Endothelial cell of umbilical vein (primary cell): ENCODE data around the gene FTO. TPM values are rescaled to one million over a fixed set of nuclear protein-coding genes. Genes with fewer than 3 reads are reported as not detected.

Source experiments
- BruUV-seq: library from RNA; stranded (reverse); fragments of 400-500 nt; replicated peaks from 2 replicates; lab custom pipeline; 2021; lab: Mats Ljungman, UMichigan
- CTCF ChIA-PET: fragments of 300-600, 350-600 bp; sonication (Branson Sonifier 250); formaldehyde crosslinking; loops from one replicate; lab custom pipeline; 2021; ENCODE audit warnings: antibody characterized with exemption, inconsistent platforms; lab: Charles Lee
- POLR2A ChIA-PET: fragments of 300-600, 350-600 bp; sonication (Branson Sonifier 250); formaldehyde crosslinking; loops from one replicate; lab custom pipeline; 2021; ENCODE audit warnings: antibody characterized with exemption, inconsistent platforms; lab: Charles Lee
- DNase-seq: peaks from one replicate; pipeline ENCODE4 v3.0.0-alpha.2; 2011; ENCODE audit warnings: low read depth, low spot score
- FAIRE-seq: peaks from 2 replicates; lab custom pipeline; 2011; peaks lifted over from hg19 to GRCh38; lab: Jason Lieb, UNC
- H2AFZ ChIP-seq: 2 replicates; pipeline ENCODE4 v1.6.0; 2012; ENCODE audit warnings: low read depth, low read length, control low read depth, inconsistent platforms
- H3K27ac ChIP-seq: 2 replicates; pipeline ENCODE4 v1.5.1; 2011; ENCODE audit warnings: low read depth, mild to moderate bottlenecking, control low read depth, low read length, moderate library complexity; ENCODE audit not compliant: insufficient read depth
- H3K27me3 ChIP-seq, 2 experiments: 2 replicates each; pipeline versions ENCODE4 v1.6.0 to v1.6.1; 2011; ENCODE audit warnings: low read length in 2 of 2, mixed read lengths in 1 of 2; ENCODE audit not compliant: control insufficient read depth in 2 of 2, insufficient read depth in 2 of 2
- H3K36me3 ChIP-seq, 2 experiments: 2 replicates in 1 of 2; 3 replicates in 1 of 2; pipeline ENCODE4 v1.5.1; 2011; ENCODE audit warnings: low read length in 2 of 2, mild to moderate bottlenecking in 1 of 2, moderate library complexity in 1 of 2; ENCODE audit not compliant: control insufficient read depth in 2 of 2, insufficient read depth in 2 of 2; ENCODE audit errors: extremely low read depth in 1 of 2
- H3K4me1 ChIP-seq: 3 replicates; pipeline ENCODE4 v1.5.1; 2011; ENCODE audit warnings: mild to moderate bottlenecking, low read length; ENCODE audit not compliant: control insufficient read depth, insufficient read depth; ENCODE audit errors: extremely low read depth
- H3K4me2 ChIP-seq: 2 replicates; pipeline ENCODE4 v1.6.1; 2011; ENCODE audit warnings: low read length, control low read depth, mixed read lengths; ENCODE audit not compliant: insufficient read depth
- H3K4me3 ChIP-seq, 3 experiments: fragments of 200-600 bp in 1 of 3; sonication (generic), shearing (Covaris generic) in 1 of 3; replicated peaks in 1 of 3; 2 replicates each; pipeline ENCODE4 v1.5.1; 2011 to 2016; ENCODE audit warnings: control low read depth in 3 of 3, low read length in 3 of 3, mild to moderate bottlenecking in 2 of 3, inconsistent platforms in 1 of 3, low read depth in 1 of 3, moderate library complexity in 1 of 3; ENCODE audit not compliant: insufficient read depth in 1 of 3
- H3K79me2 ChIP-seq: 2 replicates; pipeline ENCODE4 v1.6.0; 2012; ENCODE audit warnings: low read length, inconsistent platforms; ENCODE audit not compliant: control insufficient read depth, insufficient read depth
- H3K9ac ChIP-seq: replicated peaks from 2 replicates; pipeline ENCODE3; 2011; ENCODE audit warnings: low read length, control low read depth; ENCODE audit not compliant: insufficient read depth; ENCODE audit errors: extremely low read depth
- H3K9me1 ChIP-seq: replicated peaks from 3 replicates; pipeline ENCODE4 v1.6.0; 2011; ENCODE audit warnings: mild to moderate bottlenecking, low read length; ENCODE audit not compliant: control insufficient read depth, insufficient read depth; ENCODE audit errors: extremely low read depth
- H3K9me3 ChIP-seq: replicated peaks from 2 replicates; pipeline ENCODE4 v1.5.1; 2012; ENCODE audit warnings: low read length, inconsistent platforms; ENCODE audit not compliant: control insufficient read depth, insufficient read depth
- H4K20me1 ChIP-seq: replicated peaks from 2 replicates; pipeline ENCODE3; 2011; ENCODE audit warnings: mild to moderate bottlenecking, low read length; ENCODE audit not compliant: control insufficient read depth, insufficient read depth; ENCODE audit errors: extremely low read depth
- CTCF ChIP-seq, 2 donors: IDR thresholded peaks; 1 replicate in 1 of 2; 2 replicates in 1 of 2; pipeline ENCODE4 v1.5.1; 2011; ENCODE audit warnings: low read length in 2 of 2, mild to moderate bottlenecking in 2 of 2, moderate library complexity in 2 of 2, control low read depth in 1 of 2, inconsistent platforms in 1 of 2, low read depth in 1 of 2; ENCODE audit not compliant: insufficient read depth in 1 of 2; ENCODE audit errors: extremely low read depth in 1 of 2
- EZH2 ChIP-seq: IDR thresholded peaks from 2 replicates; pipeline ENCODE4 v1.6.1; 2012; ENCODE audit warnings: borderline replicate concordance, low read depth, mild to moderate bottlenecking, moderate library complexity, low read length, inconsistent platforms; ENCODE audit not compliant: severe bottlenecking
- FOS ChIP-seq: IDR thresholded peaks from 2 replicates; pipeline ENCODE4 v1.6.1; 2011; ENCODE audit warnings: mild to moderate bottlenecking, low read length, moderate library complexity, borderline replicate concordance; ENCODE audit not compliant: insufficient read depth
- GATA2 ChIP-seq: IDR thresholded peaks from 2 replicates; pipeline ENCODE4 v1.7.0; 2011; ENCODE audit warnings: low read depth, mild to moderate bottlenecking, moderate library complexity, mixed read lengths, low read length; ENCODE audit not compliant: insufficient read length, insufficient read depth
- JUN ChIP-seq: IDR thresholded peaks from 2 replicates; pipeline ENCODE4 v1.6.1; 2011; ENCODE audit warnings: borderline replicate concordance, low read depth; ENCODE audit not compliant: insufficient read length, insufficient read depth
- MAX ChIP-seq: IDR thresholded peaks from 2 replicates; pipeline ENCODE4 v1.6.1; 2011; ENCODE audit not compliant: insufficient read depth, insufficient read length
- MYC ChIP-seq: IDR thresholded peaks from one replicate; pipeline ENCODE4 v1.6.1; 2011; ENCODE audit warnings: mild to moderate bottlenecking, low read depth, low read length
- POLR2A ChIP-seq: IDR thresholded peaks from 2 replicates; pipeline ENCODE4 v1.6.1; 2012; ENCODE audit warnings: low read depth, mild to moderate bottlenecking, control low read depth, low read length
- POLR2AphosphoS5 ChIP-seq: IDR thresholded peaks from 2 replicates; pipeline ENCODE4 v1.6.1; 2012; ENCODE audit warnings: low read depth, mild to moderate bottlenecking, control low read depth, low read length, moderate library complexity; ENCODE audit not compliant: insufficient read depth
- dilution Hi-C: fragments of 300-500 bp; cut with MboI; formaldehyde crosslinking; loops from one replicate; pipeline ENCODE4 v1.15.0; 2019; ENCODE audit warnings: low sequenced_read_pairs; ENCODE audit not compliant: extremely low pct_ligation_motif_present
- intact Hi-C: fragments of 100-400 bp; cut with micrococcal nuclease; formaldehyde crosslinking; loops from one replicate; pipeline ENCODE4 v1.10.0; 2022
- polyA plus RNA-seq, 4 experiments: library from polyadenylated mRNA; depleted of rRNA in 3 of 4; stranded (reverse) in 3 of 4; unstranded in 1 of 4; fragments of >200 nt; gene quantifications; 2 replicates each; pipeline versions ENCODE4 v1.2.1 to v1.2.3, GENCODE V29; 2011 to 2012; ENCODE audit warnings: missing spikeins in 1 of 4
- total RNA-seq: library from RNA; stranded (reverse); gene quantifications from 2 replicates; pipeline ENCODE4 v1.2.3, GENCODE V29; 2021

FTO gene
- total and polyA plus RNA-seq, 2 donors (not counting 3 experiments of a cell fraction or from before 2014, with no cell fraction given) = 48.6 to 87.1 TPM

- H4K20me1 ChIP-seq = no peaks in the 10 kb centered on the region
- H3K9me3 ChIP-seq = no peaks in the 10 kb centered on the region
- peaks cover 4% of the 10 kb centered on the region for H3K79me2 ChIP-seq
- H3K4me2 ChIP-seq = no peak overlapping the region
- BruUV-seq = no TSS peak
- H3K4me3 ChIP-seq = no peak overlapping the region
- dilution Hi-C loops = no loop called here
- H2AFZ ChIP-seq = no peak overlapping the region
- TF ChIP-seq GATA2 = no peak
- no peak for TF ChIP-seq MAX
- no peak for TF ChIP-seq MYC
- no peak for FAIRE-seq
- ChIA-PET POLR2A (no interaction called here), CTCF (no interaction called here)
- intact Hi-C loops = no loop called here
- no peaks in the 10 kb centered on the region for H3K9me1 ChIP-seq
- H3K27ac ChIP-seq = no peak overlapping the region
- no peaks in the 10 kb centered on the region for H3K27me3 ChIP-seq
- no peak overlapping the region for H3K9ac ChIP-seq
- H3K4me1 ChIP-seq = peaks cover 5% of the 10 kb centered on the region
- no peaks in the 10 kb centered on the region for H3K36me3 ChIP-seq
- no peak for DNase-seq
These were observed 32.3 kb downstream of the FTO start for GRCh38 chr16:53736297-53736696.

- ChIA-PET CTCF (no interaction called here), POLR2A (no interaction called here)
- FAIRE-seq (no peak), DNase-seq (no peak)
- intact Hi-C loops (no loop called here), dilution Hi-C loops (no loop called here)
- Histone ChIP-seq H3K27ac (no peak overlapping the region), H3K9me1 (no peaks in the 10 kb centered on the region), H4K20me1 (no peaks in the 10 kb centered on the region), H3K9ac (no peak overlapping the region), H2AFZ (no peak overlapping the region), H3K4me3 (no peak overlapping the region), H3K79me2 (peaks cover 6% of the 10 kb centered on the region), H3K36me3 (no peaks in the 10 kb centered on the region), H3K4me2 (no peak overlapping the region), H3K27me3 (no peaks in the 10 kb centered on the region), H3K9me3 (no peaks in the 10 kb centered on the region), H3K4me1 (peaks cover 5% of the 10 kb centered on the region)
- TF ChIP-seq MAX (no peak), EZH2 (no peak), POLR2AphosphoS5 (no peak), FOS (no peak), JUN (no peak), POLR2A (no peak), CTCF (IDR thresholded peaks at IDR 0.05; ENCODE audit: extremely low read depth in 1 of 2, insufficient read depth in 1 of 2, low read depth in 1 of 2, low read length in 2 of 2) (no peak), MYC (no peak), GATA2 (no peak)
- BruUV-seq = no TSS peak
These were observed 33.6 kb downstream of the FTO start for GRCh38 chr16:53737552-53737951.
